Stimulated activated CD4-positive, alpha-beta T cell treated with anti-CD3 and anti-CD28 coated beads, Interleukin-4, amount 100 ng/mL, for 24 hours (primary cell): ENCODE results near the gene TK2.
A peak's percentile ranks its signal among the peaks of the same experiment; 100 is the strongest.

Experiments
- DNase-seq: peaks from one replicate; pipeline ENCODE4 v3.0.0-alpha.2; 2020

Gene TK2

DNA sequence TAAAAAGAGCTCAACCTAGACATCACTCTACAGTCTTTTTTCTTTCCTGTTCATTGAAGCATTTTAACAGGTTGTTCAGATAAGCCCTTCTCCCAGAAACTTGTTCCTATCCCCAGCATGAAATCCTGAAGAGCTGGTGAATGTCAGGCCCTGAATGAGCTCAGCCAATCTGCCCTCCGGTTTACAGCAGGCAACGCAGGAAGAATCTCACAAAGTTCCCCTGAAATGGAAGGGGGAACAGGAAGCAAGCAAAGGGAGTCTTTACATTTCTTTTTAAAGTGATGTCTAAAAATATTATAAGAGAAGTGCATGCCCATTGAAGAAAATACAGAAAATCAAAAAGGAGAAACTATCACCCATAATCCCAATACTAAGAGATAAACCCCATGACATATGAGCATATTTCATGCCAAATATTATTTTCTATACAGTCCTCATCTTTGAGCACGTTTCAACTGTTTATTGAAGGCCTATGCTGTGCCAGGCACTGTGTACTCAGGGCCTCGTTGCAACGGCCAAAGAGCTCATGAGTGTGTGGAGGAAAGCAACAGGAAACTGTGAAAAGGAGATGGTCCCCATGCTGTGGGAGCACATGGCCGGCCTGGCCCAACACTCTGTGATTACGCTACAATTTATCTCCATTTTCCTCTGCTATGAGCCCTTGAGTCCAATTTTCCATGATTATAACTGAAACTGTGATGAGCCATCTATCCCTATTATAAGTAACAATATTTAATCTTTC, 5.7 kb downstream of the TK2 start:
- no peak for DNase-seq

DNA sequence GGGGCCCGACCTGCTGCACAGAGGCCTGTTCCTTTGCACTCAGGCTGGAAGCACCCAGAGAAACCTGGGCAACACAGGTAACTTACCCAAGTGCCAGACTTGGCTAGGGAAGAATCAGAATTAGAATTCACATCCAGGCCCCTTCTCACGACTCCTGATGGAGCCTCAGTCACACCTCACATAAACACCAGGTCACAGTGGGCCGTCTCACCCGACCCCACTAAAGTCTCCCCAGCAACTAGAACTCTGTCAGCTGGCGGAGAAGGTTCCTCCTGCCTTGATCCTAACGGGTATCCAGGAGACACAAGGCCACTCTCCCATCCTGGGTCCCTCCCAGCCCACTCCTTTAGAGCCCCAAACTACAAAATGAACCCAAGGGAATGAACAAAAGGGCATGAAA, 6.4 kb downstream of the TK2 start:
- no peak for DNase-seq

DNA sequence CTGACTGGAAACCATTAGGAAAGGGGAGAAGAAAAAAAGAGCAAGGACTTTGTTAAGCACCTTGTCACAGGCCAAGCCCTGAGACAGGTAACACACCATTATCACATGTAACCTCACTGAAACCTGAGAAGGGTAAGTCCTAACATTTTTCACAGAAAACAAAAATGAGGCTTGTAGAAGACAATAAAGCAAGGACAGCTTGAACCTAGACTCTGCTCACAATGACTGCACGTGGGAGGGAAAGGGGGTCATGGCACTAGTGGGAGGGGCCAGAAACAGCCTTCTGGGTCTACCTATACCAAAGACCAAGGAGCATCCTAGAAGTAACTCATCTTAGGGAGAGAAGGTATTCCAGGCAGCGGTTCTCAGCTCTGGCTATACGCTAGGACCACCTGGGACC, 7.5 kb downstream of the TK2 start:
- DNase-seq: no peak

DNA sequence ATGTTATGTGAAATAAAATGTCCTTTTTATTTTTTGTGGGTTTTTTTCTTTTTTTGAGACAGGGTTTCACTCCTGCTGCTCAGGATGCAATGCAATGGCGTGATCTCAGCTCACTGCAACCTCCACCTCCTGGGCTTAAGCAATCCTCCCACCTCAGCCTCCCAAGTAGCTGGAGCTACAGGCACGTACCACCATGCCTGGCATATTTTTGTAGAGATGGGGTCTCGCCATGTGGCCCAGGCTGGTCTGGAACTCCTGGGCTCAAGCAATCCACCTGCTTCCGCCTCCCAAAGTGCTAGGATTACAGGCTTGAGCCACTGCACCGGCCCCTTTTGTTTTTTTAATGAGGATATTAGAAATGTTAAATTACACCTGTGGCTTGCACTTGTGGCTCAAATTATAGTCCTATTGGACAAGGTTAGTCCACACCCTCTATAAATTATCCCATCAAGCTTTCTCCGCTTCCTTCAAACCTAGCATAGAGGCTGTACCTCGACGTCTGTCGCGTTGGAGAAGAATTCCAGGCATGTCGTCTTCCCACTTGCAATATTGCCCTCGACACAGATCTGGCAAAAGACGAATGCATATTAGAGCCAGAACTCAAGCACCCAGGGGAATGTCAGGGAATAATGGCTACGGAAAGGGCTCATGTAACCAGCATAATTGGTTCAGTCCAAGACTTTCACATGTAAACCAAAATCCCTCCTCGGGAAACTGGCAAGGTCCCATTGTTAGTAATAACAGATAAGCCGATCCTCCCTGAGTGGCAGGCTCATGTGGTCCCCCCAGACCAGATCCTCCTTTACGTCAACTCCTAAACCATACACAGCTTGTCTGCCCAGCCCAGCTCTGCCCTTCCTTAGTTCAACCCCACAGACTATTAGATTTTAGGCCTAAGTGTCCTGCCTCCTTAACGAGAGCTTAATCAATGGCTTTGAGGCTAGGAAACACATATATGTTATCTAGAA, 8.2 kb downstream of the TK2 start:
- DNase-seq: no peak

DNA sequence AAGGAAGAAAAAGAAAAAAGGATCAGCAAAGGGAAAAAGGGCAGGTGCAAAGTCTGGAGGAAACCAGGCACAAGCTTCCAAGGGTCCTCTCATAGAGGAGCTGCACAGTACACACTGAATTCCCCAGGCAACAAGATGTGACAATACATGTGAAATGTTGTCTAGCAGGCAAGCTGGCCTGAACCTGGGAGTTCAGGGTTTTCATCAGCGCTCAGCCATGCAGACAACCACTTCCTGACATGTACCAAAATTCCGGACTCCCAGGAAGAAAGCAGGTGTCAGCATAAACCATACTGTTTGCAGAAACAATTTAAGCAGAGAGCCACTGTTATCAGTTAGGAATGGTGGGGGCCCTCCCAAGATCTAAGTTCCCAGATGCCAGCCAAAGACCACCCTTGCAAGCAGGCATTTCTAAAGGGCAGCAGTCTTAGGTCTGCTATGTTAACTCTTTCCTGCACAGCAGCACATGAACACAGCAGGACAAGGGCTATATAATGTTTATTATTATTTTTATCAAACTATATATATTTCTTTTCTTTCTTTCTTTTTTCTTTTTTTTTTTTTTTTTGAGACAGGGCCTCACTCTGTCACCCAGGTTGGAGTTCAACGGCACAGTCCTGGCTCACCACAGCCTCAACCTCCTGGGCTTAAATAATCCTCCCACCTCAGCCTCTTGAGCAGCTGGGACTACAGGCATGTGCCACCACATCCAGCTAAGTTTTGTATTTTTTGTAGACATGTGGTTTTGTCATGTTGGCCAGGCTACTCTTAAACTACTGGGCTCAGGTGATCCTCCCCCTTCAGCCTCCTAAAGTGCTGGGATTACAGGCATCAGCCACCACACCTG, 10.1 kb downstream of the TK2 start:
- DNase-seq: no peak

DNA sequence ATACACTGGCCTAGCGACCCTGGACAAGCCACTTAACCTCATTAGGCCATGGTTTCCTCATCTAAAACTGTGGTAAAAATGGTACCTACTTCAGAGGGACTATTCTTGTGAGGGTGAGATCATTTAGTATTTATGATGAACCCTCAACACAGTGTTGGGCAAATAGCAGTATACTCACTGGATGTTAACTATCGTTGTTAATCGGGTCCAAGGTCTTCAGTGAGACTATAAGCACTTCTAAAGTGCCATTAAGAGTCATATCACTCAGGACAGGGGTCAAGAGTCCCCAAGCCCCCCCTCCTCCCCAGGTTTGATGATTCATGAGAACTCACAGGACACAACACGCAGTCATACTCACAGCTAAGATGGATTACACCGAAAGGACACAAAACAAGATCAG, 11.0 kb downstream of the TK2 start:
- no peak for DNase-seq

DNA sequence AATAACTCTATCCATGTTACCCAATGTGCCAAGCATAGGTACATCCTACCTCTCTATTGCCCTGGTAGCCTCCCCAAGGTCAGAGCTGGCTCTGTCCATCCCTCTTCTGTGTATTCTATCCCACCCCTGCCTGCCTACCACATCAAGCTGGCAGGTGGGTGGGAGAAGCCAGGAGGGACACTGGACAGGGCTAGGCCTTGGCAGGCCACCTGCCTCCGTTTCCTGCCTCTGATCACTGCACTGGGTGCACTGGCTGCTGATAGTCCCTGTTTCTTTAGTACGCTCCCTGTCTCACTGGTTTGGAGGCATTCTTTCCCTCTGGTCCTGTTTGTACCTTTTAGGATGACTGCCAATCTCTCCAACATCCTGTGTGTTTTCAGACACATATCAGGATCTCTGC, 12.7 kb downstream of the TK2 start:
- DNase-seq: no peak

DNA sequence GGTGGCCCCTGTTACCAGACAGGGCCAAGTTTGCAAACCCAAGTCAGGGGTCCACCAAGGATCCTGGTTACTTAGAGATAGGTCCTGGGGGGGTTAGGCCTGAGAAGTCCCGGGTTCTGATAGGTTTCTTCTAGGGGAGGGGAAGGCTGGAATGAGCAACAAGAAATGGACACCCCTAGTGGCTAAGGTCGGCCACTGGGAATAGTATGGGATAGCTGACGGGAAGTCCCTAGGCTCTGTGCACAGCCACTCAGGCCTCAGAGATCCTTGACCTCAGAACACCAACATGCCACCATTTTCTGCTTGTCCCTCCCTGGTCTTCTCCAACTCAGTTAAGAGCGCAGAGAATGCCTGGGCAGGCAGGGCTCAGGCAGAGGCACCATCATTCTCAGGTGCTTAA, 13.4 kb downstream of the TK2 start:
- no peak for DNase-seq

DNA sequence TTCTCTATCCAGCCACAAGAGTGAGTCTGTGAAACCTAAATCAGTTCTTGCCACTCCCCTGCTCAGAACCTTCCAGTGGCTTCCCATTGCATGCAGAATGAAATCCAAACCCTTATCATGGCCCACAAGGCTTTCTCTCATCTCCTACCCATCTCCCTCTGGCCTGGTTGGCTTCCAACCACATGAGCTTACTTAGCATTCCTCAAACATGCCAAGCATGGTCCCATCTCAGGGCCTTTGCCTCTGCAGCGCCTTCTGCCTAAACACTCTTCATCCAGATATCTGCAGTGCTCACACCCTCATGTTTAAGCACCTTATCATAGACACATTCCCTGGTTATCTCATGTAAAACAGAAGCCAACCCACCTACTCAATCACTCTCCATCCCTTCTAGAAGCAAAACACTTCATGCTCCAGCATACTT, 15.5 kb downstream of the TK2 start:
- no peak for DNase-seq

DNA sequence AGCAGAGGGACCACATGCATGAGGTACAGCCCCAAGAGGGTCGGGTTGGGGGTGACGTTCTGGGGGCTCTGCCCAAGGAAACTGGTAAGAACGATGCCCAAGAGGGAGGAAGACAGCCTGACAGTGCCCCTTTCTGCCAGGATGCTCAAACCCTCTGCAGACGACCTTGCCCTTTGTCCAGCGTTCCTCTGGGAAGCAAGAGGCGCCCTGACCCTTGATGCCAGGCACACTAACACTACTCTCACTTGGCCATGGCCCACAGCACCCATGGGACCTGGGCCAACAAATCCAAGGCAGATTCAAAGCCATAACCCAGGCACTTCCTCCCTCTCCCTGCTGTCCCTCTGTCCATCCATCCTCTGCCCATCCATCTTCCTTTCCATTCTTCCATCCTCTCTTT, 20.4 kb downstream of the TK2 start:
- no peak for DNase-seq

DNA sequence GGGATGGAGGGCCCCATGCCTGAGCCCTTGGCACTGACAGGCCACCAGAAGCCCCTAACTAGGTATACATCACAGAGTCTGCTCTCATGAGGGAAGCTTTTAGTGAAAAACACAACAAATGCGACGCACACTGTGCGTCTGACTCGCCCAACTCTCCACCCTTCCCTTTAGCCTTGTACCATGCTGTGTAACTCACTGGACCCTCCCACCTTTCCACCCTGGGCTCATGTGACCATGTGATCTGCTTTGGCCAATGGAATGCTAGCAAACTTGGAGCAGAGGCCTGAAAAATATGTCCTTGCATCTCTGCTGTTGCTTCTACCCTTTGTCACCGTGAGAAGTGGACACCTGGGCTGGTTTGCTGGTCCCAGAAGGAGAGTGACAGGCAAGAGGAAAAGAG, 21.6 kb downstream of the TK2 start:
- no peak for DNase-seq

DNA sequence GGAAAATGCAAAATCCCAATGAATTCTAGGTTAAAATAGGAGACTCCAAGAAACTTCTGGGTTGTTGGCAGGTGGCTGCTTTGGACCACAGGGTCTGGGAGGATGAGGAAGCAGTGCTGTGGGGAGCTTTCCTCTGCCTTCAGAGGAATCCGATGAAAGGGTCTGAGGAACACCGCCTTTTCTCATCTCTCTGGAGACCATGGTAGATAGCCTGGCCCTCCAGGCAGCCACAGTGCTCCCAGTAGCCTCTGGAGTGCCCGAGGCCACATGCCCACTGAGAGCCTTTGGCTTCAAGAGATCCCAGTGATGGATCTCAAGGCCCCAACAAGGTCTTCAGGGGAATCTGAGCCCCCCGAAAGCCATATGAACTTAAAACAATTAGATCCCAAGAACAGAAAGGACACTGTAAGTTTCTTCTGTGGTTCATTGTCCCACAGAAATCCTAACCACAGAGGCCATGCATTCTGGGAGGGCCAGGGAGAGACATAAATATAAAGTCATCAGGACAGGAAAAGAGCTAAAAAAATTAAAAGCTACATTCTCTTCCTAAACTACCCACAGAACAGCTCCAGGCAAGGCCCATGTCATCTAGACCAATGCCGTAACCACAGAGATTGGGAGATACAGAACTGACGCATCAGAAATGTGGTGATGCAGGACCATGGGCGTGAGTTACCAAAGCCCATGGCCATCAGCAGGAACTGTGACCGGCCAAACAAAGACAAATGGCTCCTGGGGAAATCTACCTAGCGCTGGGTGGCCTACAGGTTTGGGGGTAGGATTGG, 24.3 kb downstream of the TK2 start:
- no peak for DNase-seq

DNA sequence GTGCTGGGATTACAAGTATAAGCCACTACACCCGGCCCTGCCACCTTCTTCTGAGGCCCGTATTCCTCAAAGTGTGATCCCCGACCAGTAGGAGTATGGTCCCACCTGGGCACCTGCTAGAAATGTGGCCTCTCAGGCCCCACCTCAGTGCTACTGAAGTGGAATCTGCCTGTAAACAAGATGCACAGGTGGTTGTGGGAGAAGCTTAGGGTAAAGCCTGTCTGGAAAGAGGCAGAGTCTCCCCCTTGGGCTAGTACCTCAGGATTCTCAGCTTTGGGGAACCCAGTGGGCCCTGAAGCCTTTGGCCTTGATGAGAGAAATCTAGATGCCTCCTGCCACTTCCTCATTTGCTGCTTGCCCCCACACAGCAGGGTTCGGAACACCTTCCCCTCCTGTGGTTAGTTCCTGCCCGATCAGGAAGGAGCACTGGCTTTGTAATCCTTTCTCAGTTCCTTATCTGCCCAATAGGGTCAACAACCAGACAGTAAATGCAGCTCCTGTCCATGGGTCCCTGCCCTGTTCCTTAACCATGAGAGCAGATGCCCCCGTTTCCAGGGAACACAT, 25.2 kb downstream of the TK2 start:
- no peak for DNase-seq

DNA sequence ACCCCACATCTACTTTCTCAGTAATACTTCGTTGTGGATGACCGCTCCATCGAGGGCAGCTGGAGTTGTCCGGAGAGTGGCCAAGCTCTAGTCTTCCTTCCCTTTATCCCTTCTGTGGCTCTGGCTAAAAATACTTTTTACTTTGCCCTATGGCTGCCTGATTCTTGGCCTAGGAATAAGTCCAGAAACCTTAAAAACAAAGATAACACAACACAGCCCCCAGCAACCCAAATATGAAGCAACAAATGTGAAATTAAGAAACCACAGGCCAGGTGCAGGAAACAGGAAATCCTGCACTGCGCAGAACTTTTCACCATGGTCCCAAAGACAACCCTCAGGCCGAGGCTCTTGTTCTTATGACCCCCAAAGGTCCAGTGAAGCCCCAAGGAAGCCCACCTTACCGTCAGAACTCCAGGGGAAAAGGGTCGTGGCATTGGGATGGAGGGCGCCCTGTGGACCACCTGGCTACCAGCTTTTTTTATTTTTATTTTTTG, 26.0 kb downstream of the TK2 start:
- DNase-seq: no peak

DNA sequence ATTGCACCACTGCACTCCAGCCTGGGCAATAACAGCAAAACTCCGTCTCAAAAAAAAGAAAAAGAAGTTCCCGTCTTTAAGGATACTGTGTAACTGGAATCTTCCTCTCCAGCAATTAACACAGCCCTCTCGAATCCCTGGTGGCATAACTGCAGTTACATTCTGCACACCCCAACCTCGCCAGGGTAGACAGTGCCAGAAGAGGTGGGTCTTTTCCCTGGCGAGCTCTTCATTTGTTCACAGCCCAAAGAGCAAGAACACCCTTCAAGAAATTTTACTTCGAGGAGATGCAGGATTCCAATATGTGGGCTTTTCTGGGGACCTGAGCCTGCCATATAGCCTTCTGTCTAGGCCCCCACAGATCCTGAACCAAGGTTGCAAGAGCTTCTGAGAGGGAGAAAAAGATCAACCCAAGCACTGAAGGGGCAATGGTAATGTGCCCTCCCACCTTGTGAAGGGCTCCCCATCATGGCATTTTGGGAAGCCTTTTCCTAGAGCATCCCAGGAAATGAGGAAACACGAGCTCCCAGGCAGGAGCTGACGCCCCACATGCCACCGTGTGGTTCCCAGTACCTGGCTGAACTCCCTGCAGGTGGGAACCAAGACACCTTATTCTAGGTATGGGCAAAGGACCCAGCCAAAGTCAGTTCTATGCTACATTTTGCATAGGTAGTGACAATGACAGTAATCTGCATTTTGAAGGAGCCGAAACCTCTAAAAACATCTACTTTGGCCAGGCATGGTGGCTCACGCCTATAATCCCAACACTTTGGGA, 26.9 kb downstream of the TK2 start:
- DNase-seq: no peak

DNA sequence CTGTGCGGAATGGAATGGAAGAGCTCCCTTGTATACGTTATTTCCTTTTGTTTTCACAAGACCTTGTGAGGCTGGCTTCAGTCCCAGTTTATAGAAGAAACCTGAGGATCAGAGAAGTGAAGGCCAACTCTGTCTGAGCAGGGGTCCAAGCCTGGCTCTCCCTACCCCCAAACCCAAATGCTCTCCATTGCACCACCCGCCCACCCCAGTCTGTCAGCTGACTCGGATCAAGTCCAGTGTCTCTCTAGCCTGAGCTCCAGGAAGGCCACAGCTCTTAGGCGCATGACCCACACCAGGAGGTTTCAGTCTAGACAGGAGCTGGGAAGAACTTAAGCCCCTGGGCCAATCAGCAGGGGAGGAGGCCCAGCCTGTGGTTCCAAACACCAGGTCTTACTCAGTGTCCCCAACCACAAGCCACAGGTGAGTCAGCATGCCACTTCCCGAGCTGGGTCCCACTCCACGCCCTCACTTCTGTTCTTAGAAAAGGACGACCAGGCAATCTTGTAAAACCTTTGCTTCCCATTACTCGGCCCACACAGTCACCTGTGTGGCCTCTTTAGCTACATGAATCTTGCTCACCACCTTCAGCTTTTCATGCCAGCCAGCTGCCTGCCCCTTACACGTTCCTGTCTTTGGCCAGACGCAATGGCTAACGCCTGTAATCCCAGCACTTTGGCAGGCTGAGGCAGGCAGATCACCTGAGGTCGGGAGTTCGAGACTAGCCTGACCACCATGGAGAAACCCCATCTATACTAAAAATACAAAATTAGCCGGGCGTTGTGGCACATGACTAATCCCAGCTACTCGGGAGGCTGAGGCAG, 27.8 kb downstream of the TK2 start:
- DNase-seq: peak; percentile 95

DNA sequence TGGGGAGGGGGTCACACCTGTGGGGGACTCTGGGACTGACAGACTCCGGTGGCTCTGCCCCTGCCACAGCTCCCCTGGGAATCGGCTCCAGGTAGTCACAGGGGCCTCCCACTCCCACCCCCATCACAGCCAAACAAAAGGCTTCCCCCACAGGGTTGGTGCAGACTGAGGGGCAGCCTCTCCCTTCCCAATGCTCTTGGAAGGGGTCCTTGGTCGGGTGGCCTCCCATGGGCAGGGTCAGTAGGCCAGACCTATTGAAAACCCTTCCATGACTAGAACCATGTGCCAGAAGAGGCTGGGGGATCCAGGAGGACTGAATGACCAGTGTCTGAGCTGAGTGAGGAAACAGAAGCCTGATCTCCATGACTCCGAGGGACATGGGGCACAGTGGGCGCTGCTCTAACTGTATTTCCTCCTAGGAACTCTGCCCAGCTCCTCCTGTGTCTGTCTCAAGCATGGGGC, 28.6 kb downstream of the TK2 start:
- DNase-seq: no peak

DNA sequence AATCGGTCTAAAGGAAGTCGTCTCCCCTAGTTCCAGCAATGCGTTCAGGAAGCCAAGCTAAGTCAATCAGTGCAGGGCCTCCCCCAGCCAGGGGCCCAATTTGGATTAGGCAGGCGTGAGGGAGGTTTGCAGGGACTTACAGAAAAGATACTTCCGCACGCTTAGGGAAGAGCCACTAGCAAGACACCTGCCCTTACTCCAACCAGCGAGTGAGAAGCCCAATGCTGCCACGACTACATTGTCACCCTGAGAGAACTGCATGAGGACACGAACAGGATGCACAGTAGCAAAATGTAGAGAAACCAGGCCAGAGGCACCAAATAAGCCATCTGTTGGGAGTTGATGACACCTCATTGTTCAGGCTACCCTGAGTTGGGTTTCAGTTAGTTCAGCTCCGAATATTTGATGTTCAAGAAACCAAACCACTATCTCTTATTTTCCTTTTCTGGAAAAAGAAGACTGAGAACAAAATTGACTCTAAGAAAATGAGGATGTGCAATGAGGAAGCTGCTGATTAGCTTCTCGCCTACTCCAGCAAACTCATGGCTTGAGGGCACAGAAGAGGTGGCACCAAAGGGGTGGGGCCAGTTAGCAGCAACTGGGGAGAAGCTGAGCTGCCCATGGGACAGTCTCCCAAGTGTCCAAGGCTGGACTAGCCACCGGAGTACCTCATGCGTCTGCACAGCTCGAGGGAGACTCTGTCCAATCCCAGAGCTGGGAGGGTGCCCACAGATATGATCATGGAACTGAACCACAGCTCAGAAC, 29.3 kb downstream of the TK2 start:
- no peak for DNase-seq
